ENCODE results near the gene RUFY3. TPM values are rescaled to one million over a fixed set of nuclear protein-coding genes. Genes with fewer than 3 reads are reported as not detected.
A peak's percentile ranks its signal among the peaks of the same experiment; 100 is the strongest.
"Not testable (repeated sequence)": the region's sequence is repeated elsewhere in the genome, so short reads cannot be mapped to it uniquely, and the experiment has no call there.

Gene RUFY3
- total RNA-seq, 1 donor: 64.8 TPM

GRCh38 chr4:70700712-70701111, 21.1 kb upstream of the RUFY3 start:
- no peak for TF ChIP-seq CTCF (IDR thresholded peaks at IDR 0.05; ENCODE audit: insufficient read depth, low read length)
- H3K4me3 ChIP-seq (ENCODE audit: low read depth, low read length): no peak overlapping the region
- DNase-seq (ENCODE audit: low read depth): no peak

DNA sequence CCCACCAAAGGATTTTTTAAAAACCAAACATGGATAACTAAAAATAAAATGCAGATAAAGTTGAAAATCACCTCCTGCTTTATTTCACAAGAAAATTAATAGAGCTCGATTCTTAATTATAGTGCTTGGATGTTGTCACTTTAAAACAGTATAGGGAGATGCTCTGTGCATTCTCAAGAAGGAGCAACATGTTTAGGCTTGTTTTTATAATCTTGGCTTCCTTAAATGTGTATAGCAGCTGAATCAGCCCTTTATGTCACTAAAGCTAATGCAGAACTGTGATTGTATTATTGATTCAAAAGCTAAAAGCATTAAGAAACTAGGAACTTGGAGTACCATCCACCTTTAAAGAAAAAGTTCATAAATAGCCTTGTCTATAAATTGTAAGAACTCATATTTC, 20.5 kb upstream of the RUFY3 start:
- DNase-seq (ENCODE audit: low read depth): no peak
- TF ChIP-seq CTCF (IDR thresholded peaks at IDR 0.05; ENCODE audit: insufficient read depth, low read length): no peak
- no peak overlapping the region for H3K4me3 ChIP-seq (ENCODE audit: low read depth, low read length)

DNA sequence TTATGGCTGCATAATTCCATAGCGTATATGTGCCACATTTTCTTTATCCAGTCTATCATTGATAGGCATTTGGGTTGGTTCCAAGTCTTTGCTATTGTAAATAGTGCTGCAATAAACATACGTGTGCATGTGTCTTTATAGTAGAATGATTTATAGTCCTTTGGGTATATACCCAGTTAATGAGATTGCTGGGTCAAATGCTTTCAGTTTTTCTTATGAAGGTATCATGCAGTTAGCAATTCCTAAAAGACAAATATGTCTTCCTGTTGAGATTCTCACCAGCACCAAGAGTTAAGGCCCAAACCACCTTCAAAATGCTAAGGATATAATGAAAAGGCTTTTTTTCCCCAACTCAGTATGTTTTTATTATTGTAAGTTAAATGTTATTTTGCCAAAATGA, 19.2 kb upstream of the RUFY3 start:
- DNase-seq (ENCODE audit: low read depth); H3K4me3 ChIP-seq (ENCODE audit: low read depth, low read length): not testable (repeated sequence)

DNA sequence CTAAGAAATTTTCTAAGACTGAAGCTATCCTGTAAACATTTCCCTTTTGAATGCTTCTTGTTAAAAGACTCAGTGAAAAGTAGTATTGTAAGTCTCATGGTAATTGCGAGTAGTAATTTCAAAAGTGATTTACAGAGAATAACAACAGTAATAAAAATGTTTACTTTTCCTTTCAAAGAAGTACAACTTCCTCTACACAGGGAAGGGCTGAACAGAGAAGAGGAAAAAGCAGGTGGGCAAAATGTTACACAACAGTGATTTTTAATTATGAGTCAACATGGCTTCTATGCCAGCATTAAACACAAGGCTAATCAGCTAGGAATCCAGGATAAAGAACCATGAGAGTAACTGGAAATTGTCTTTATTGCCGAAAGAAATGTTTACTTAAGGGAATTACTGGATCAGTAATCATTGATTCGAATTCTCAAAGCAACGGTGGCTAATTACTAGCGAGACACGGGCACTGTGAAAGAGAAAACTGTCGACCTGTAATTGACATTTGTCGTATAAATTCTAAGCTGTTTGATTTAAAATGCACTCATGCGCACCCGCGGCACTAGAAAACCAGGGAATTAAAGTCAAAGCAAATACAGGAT, 18.0 kb upstream of the RUFY3 start:
- peak overlapping the region; percentile 81 for H3K4me3 ChIP-seq (ENCODE audit: low read depth, low read length)
- peak; percentile 68 for DNase-seq (ENCODE audit: low read depth)
- no peak for TF ChIP-seq CTCF (IDR thresholded peaks at IDR 0.05; ENCODE audit: insufficient read depth, low read length)

DNA sequence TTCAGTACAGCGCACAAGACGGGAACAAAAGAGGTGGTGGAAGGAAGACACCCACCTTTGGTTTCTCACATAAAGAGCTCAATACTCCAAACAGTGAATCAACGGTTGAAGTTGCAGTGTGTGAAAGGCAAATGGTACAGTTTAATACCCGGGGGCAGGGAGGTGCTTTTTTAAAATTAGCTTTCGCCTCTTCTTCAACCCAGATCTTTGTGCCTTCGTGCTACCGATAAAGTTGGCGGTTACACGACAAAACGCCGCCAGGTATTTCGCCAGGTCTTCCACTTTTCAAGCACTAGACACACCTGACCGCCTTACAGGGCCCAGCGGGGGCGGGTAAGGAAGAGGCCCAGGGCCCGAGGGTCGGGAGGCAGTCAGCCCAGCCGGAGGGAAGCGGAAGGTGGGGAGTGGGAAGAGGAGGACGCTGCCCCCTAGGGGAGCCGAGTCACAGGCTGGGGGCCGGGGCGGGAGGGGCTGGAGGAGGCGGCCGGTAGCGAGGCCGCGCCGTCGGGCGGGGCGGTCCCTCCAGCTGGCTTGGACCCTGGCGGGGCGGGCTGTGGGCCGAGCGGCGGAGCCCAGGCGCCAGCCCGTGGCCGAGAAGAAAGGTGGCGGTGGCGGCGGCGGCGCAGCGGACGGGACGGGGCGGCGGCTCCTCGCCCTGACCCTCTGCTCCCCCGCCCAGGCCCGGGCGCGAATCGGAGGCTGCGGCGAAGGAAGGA, 17.4 kb upstream of the RUFY3 start:
- DNase-seq (ENCODE audit: low read depth): peak; percentile 56
- peak; percentile 33 for TF ChIP-seq CTCF (IDR thresholded peaks at IDR 0.05; ENCODE audit: insufficient read depth, low read length)
- peak overlapping the region; percentile 81 for H3K4me3 ChIP-seq (ENCODE audit: low read depth, low read length)

DNA sequence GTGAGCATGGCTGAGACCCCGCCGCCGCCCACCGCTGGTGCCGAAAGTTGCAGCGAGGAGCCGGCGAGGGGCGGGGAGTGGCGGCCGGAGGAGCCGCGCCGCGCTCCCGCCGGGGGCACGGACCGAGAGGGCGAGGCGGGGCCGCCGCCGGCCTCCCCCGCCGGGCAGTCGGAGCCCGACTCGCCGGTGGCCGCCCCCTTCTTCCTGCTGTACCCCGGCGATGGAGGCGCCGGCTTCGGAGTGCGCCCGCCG, 16.9 kb upstream of the RUFY3 start:
- DNase-seq (ENCODE audit: low read depth): no peak
- TF ChIP-seq CTCF (IDR thresholded peaks at IDR 0.05; ENCODE audit: insufficient read depth, low read length): no peak
- H3K4me3 ChIP-seq (ENCODE audit: low read depth, low read length): peak overlapping the region; percentile 81

DNA sequence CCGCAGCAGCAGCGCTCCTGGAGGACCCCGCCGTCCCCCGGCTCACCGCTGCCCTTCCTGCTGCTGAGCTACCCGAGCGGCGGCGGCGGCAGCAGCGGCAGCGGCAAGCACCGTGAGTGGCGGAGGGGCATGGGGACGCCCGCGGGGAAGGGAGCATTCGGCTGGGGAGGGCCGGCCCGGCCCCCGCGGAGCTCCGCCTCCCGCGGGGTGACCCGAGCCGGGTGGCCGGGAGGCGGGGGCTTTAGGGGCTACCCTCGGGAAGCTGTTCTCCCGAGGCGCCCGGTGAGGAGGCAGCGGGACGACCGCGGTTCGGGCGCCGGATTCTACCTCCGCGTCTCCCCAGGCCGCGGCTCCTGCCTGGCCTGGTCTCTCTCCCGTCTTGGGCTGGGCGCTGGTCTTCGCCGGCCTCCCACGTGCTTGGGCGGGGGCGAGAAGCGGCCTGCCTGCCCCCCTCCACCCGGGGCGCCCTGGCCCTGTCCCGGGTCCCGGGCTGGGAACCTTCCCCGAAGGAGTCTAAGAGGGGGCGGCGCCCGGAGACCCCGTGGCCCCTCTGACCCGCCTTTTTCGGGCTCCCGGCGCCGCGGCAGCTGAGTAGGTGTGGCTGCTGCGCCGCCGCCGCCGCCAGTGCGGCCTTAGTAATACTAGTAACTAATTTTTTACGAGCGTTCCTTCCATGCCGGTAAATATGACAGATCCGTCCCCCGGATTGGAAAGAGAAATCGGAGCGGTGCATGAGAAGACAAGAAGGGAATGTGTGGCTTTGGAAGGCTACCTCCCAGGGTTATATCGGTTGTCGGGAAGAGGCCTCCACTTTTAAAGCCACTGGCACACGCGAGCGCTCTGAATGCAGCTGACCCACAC, 16.4 kb upstream of the RUFY3 start:
- peak overlapping the region; percentile 81 for H3K4me3 ChIP-seq (ENCODE audit: low read depth, low read length)
- no peak for TF ChIP-seq CTCF (IDR thresholded peaks at IDR 0.05; ENCODE audit: insufficient read depth, low read length)
- peak; percentile 49 for DNase-seq (ENCODE audit: low read depth)
